Trophoblast cell (in vitro differentiated cells and primary cell): Measurements from ENCODE around the gene PSMD12.

Experiments used
- DNase-seq, 2 donors: peaks; one replicate each; pipeline ENCODE4 v3.0.0-alpha.2; 2016
- H2AFZ ChIP-seq: 2 replicates; pipeline ENCODE4 v1.6.1; 2013; ENCODE audit warnings: low read length, moderate library complexity, mild to moderate bottlenecking; ENCODE audit not compliant: insufficient read depth, poor library complexity
- H2AK5ac ChIP-seq: 2 replicates; pipeline ENCODE4 v1.6.1; 2013; ENCODE audit warnings: mild to moderate bottlenecking, low read length
- H2BK120ac ChIP-seq: 2 replicates; pipeline ENCODE4 v1.6.1; 2013; ENCODE audit warnings: low read length, mild to moderate bottlenecking, moderate library complexity; ENCODE audit not compliant: insufficient read depth, poor library complexity
- H2BK12ac ChIP-seq: 2 replicates; pipeline ENCODE4 v1.6.1; 2013; ENCODE audit warnings: mild to moderate bottlenecking, low read length, moderate library complexity
- H2BK5ac ChIP-seq: 2 replicates; pipeline ENCODE4 v1.6.1; 2013; ENCODE audit warnings: low read length, low read depth, moderate library complexity, mild to moderate bottlenecking; ENCODE audit not compliant: poor library complexity
- H3K14ac ChIP-seq: 2 replicates; pipeline ENCODE4 v1.6.1; 2013; ENCODE audit warnings: mild to moderate bottlenecking, low read length
- H3K18ac ChIP-seq: 2 replicates; pipeline ENCODE4 v1.6.1; 2013; ENCODE audit warnings: mild to moderate bottlenecking, low read length
- H3K23ac ChIP-seq: 2 replicates; pipeline ENCODE4 v1.6.1; 2013; ENCODE audit warnings: low read length
- H3K27ac ChIP-seq: 2 replicates; pipeline ENCODE4 v1.5.1; 2013; ENCODE audit warnings: low read depth, mild to moderate bottlenecking, inconsistent platforms, low read length, moderate library complexity
- H3K27me3 ChIP-seq: 2 replicates; pipeline ENCODE4 v1.6.1; 2013; ENCODE audit warnings: inconsistent platforms, mild to moderate bottlenecking, low read length, moderate library complexity; ENCODE audit not compliant: insufficient read depth
- H3K36me3 ChIP-seq, 2 experiments: 1 replicate in 1 of 2; 2 replicates in 1 of 2; pipeline ENCODE4 v1.6.1; 2013; ENCODE audit warnings: low read length in 2 of 2, mild to moderate bottlenecking in 2 of 2, moderate library complexity in 1 of 2; ENCODE audit not compliant: insufficient read depth in 2 of 2, control insufficient read depth in 1 of 2
- H3K4ac ChIP-seq: 2 replicates; pipeline ENCODE4 v1.6.1; 2013; ENCODE audit warnings: low read depth, mild to moderate bottlenecking, low read length, moderate library complexity
- H3K4me1 ChIP-seq, 2 experiments: 1 replicate in 1 of 2; 2 replicates in 1 of 2; pipeline ENCODE4 v1.6.1; 2013; ENCODE audit warnings: low read length in 2 of 2, mild to moderate bottlenecking in 2 of 2, moderate library complexity in 1 of 2; ENCODE audit not compliant: insufficient read depth in 2 of 2, control insufficient read depth in 1 of 2
- H3K4me2 ChIP-seq: 2 replicates; pipeline ENCODE4 v1.6.1; 2013; ENCODE audit warnings: inconsistent platforms, mild to moderate bottlenecking, low read length, moderate library complexity
- H3K4me3 ChIP-seq: 2 replicates; pipeline ENCODE4 v1.5.1; 2013; ENCODE audit warnings: mild to moderate bottlenecking, low read depth, low read length, inconsistent platforms
- H3K79me1 ChIP-seq: one replicate; pipeline ENCODE4 v1.6.1; 2013; ENCODE audit warnings: low read length
- H3K79me2 ChIP-seq: 2 replicates; pipeline ENCODE4 v1.6.1; 2013; ENCODE audit warnings: low read length, mild to moderate bottlenecking; ENCODE audit not compliant: control insufficient read depth, insufficient read depth, poor library complexity
- H3K9ac ChIP-seq: 2 replicates; pipeline ENCODE4 v1.6.1; 2013; ENCODE audit warnings: mild to moderate bottlenecking, low read length
- H3K9me3 ChIP-seq: 2 replicates; pipeline ENCODE4 v1.6.1; 2013; ENCODE audit warnings: low read depth, mild to moderate bottlenecking, control low read depth, inconsistent platforms, low read length; ENCODE audit not compliant: insufficient read depth
- H4K12ac ChIP-seq: 2 replicates; pipeline ENCODE4 v1.6.1; 2013; ENCODE audit warnings: low read depth, mild to moderate bottlenecking, low read length, moderate library complexity
- H4K8ac ChIP-seq: 2 replicates; pipeline ENCODE4 v1.6.1; 2013; ENCODE audit warnings: low read depth, mild to moderate bottlenecking, low read length, moderate library complexity
- H4K91ac ChIP-seq: one replicate; pipeline ENCODE4 v1.6.1; 2013; ENCODE audit warnings: low read depth, mild to moderate bottlenecking, low read length, moderate library complexity
- WGBS: extraction: QIAGEN DNeasy Blood & Tissue Kit; methylation state at CpG from one replicate; pipeline ENCODE4 v1.1.7; 2013; ENCODE audit warnings: missing lambda C conversion rate; ENCODE audit not compliant: insufficient read length, insufficient coverage; ENCODE audit errors: extremely low coverage; 5-methylcytosine and 5-hydroxymethylcytosine counted together

PSMD12 gene

GRCh38 chr17:67379251-67379630, 12.9 kb upstream of the PSMD12 start:
- peaks cover 13% of the 10 kb centered on the region for H3K79me1 ChIP-seq
- WGBS: no CpG with 5 or more reads among the region's 8 CpGs
- H3K27ac ChIP-seq: peak overlapping the region; percentile 6
- peak overlapping the region; percentile 83 for H4K12ac ChIP-seq
- DNase-seq: no peak
- H2AK5ac ChIP-seq: no peak overlapping the region
- H2AFZ ChIP-seq: peak overlapping the region; percentile 91
- H3K23ac ChIP-seq: no peak overlapping the region
- H3K4me2 ChIP-seq: peak overlapping the region; percentile 97
- peak overlapping the region; percentile 62 for H3K4me3 ChIP-seq
- peak overlapping the region; percentile 56 for H2BK12ac ChIP-seq
- peaks cover 0 to 3% of the 10 kb centered on the region in 2 experiments for H3K36me3 ChIP-seq
- H3K4ac ChIP-seq: peak overlapping the region; percentile 10
- H2BK120ac ChIP-seq: no peak overlapping the region
- peak overlapping the region; percentile 86 for H4K8ac ChIP-seq
- peak overlapping the region; percentile 73 for H3K14ac ChIP-seq
- H3K4me1 ChIP-seq: peaks cover 5 to 9% of the 10 kb centered on the region in 2 experiments
- H3K9me3 ChIP-seq: no peaks in the 10 kb centered on the region
- H3K79me2 ChIP-seq: peaks cover 8% of the 10 kb centered on the region
- peak overlapping the region; percentile 74 for H2BK5ac ChIP-seq
- H3K27me3 ChIP-seq: no peaks in the 10 kb centered on the region
- peak overlapping the region; percentile 81 for H4K91ac ChIP-seq
- peak overlapping the region; percentile 95 for H3K18ac ChIP-seq
- H3K9ac ChIP-seq: peak overlapping the region; percentile 78

- Histone ChIP-seq H3K4me1 (peaks cover 5 to 9% of the 10 kb centered on the region in 2 experiments), H3K4me2 (peak overlapping the region; percentile 97), H2BK120ac (peak overlapping the region; percentile 18), H3K79me2 (peaks cover 8% of the 10 kb centered on the region), H4K8ac (peak overlapping the region; percentile 86), H3K79me1 (peaks cover 13% of the 10 kb centered on the region), H3K9ac (peak overlapping the region; percentile 78), H3K36me3 (peaks cover 0 to 3% of the 10 kb centered on the region in 2 experiments), H3K4ac (peak overlapping the region; percentile 70), H4K12ac (peak overlapping the region; percentile 91), H3K14ac (peak overlapping the region; percentile 82), H2AK5ac (peak overlapping the region; percentile 53), H2BK12ac (peak overlapping the region; percentile 56), H3K23ac (no peak overlapping the region), H4K91ac (peak overlapping the region; percentile 95), H3K9me3 (no peaks in the 10 kb centered on the region), H3K4me3 (peak overlapping the region; percentile 78), H3K27me3 (no peaks in the 10 kb centered on the region), H2BK5ac (peak overlapping the region; percentile 81), H3K18ac (peak overlapping the region; percentile 95), H2AFZ (peak overlapping the region; percentile 91), H3K27ac (peak overlapping the region; percentile 48)
- peak; percentile 84 to 91 for DNase-seq
- WGBS: no CpG with 5 or more reads among the region's 72 CpGs
Measured at GRCh38 chr17:67378454-67379250, 12.3 kb upstream of the PSMD12 start.

GRCh38 chr17:67377488-67378453, 11.4 kb upstream of the PSMD12 start:
- Histone ChIP-seq H4K91ac (peak overlapping the region; percentile 95), H3K27me3 (no peaks in the 10 kb centered on the region), H2BK120ac (peak overlapping the region; percentile 18), H3K14ac (peak overlapping the region; percentile 68), H3K18ac (peak overlapping the region; percentile 63), H3K4me3 (peak overlapping the region; percentile 78), H3K4me2 (peak overlapping the region; percentile 97), H3K36me3 (no peaks in the 10 kb centered on the region), H2AFZ (peak overlapping the region; percentile 83), H3K27ac (peak overlapping the region; percentile 59), H3K79me2 (peaks cover 8% of the 10 kb centered on the region), H3K23ac (no peak overlapping the region), H4K8ac (peak overlapping the region; percentile 65), H2BK5ac (peak overlapping the region; percentile 50), H3K79me1 (peaks cover 13% of the 10 kb centered on the region), H2AK5ac (no peak overlapping the region), H3K9me3 (no peaks in the 10 kb centered on the region), H4K12ac (peak overlapping the region; percentile 91), H2BK12ac (no peak overlapping the region), H3K4me1 (peaks cover 5 to 9% of the 10 kb centered on the region in 2 experiments), H3K9ac (peak overlapping the region; percentile 20), H3K4ac (peak overlapping the region; percentile 9)
- no CpG with 5 or more reads among the region's 100 CpGs for WGBS
- peak; percentile 42 to 70 for DNase-seq
